ENCODE results near the gene NCDN. TPM values are rescaled to one million over a fixed set of nuclear protein-coding genes. Genes with fewer than 3 reads are reported as not detected.

Gene NCDN
- total RNA-seq, 1 experiment from 2014 or later, result 22.4 TPM

- Histone ChIP-seq H3K36me3 (peaks cover 8% of the 10 kb centered on the region; the same call in 1 of the 2 replicates), H3K27me3 (no peaks in the 10 kb centered on the region), H3K9me3 (no peaks in the 10 kb centered on the region), H3K4me3 (no peak overlapping the region)
- DNase-seq, result no peak
Measured at GRCh38 chr1:35592991-35593769, 35.6 kb downstream of the NCDN start.

- Histone ChIP-seq H3K27me3 (no peaks in the 10 kb centered on the region), H3K4me3 (no peak overlapping the region), H3K36me3 (peaks cover 9% of the 10 kb centered on the region), H3K9me3 (no peaks in the 10 kb centered on the region)
- no peak for DNase-seq
Measured at GRCh38 chr1:35594005-35594760, 36.6 kb downstream of the NCDN start.

- no peaks in the 10 kb centered on the region for H3K27me3 ChIP-seq
- no peak for DNase-seq
- no peaks in the 10 kb centered on the region for H3K9me3 ChIP-seq
- peaks cover 24% of the 10 kb centered on the region for H3K36me3 ChIP-seq
- no peak overlapping the region for H3K4me3 ChIP-seq
Measured at GRCh38 chr1:35595684-35596083, 38.1 kb downstream of the NCDN start.

GRCh38 chr1:35597870-35598269 is 40.3 kb downstream of the NCDN start:
- DNase-seq, result no peak
- H3K27me3 ChIP-seq, result no peaks in the 10 kb centered on the region
- no peaks in the 10 kb centered on the region for H3K9me3 ChIP-seq
- H3K36me3 ChIP-seq, result peaks cover 41% of the 10 kb centered on the region
- no peak overlapping the region for H3K4me3 ChIP-seq

GRCh38 chr1:35598895-35599294 is 41.3 kb downstream of the NCDN start:
- Histone ChIP-seq H3K4me3 (no peak overlapping the region), H3K9me3 (no peaks in the 10 kb centered on the region), H3K36me3 (peaks cover 50% of the 10 kb centered on the region), H3K27me3 (no peaks in the 10 kb centered on the region)
- DNase-seq, result no peak

GRCh38 chr1:35599411-35599810 is 41.8 kb downstream of the NCDN start:
- no peaks in the 10 kb centered on the region for H3K27me3 ChIP-seq
- no peak for DNase-seq
- peaks cover 55% of the 10 kb centered on the region for H3K36me3 ChIP-seq
- no peak overlapping the region for H3K4me3 ChIP-seq
- no peaks in the 10 kb centered on the region for H3K9me3 ChIP-seq

GRCh38 chr1:35600593-35600992 is 43.0 kb downstream of the NCDN start:
- Histone ChIP-seq H3K36me3 (peaks cover 65% of the 10 kb centered on the region), H3K27me3 (no peaks in the 10 kb centered on the region), H3K4me3 (no peak overlapping the region), H3K9me3 (no peaks in the 10 kb centered on the region)
- DNase-seq, result no peak

- DNase-seq, result no peak
- Histone ChIP-seq H3K27me3 (no peaks in the 10 kb centered on the region), H3K9me3 (no peaks in the 10 kb centered on the region)
Measured at GRCh38 chr1:35603468-35603867, 45.9 kb downstream of the NCDN start.

GRCh38 chr1:35603941-35604340 is 46.3 kb downstream of the NCDN start:
- Histone ChIP-seq H3K9me3 (no peaks in the 10 kb centered on the region), H3K4me3 (no peak overlapping the region), H3K27me3 (no peaks in the 10 kb centered on the region), H3K36me3 (peaks cover 90% of the 10 kb centered on the region)
- no peak for DNase-seq

More at GRCh38 chr1:35603468-35603867, 45.9 kb downstream of the NCDN start:
- Histone ChIP-seq H3K36me3 (peaks cover 85% of the 10 kb centered on the region), H3K4me3 (no peak overlapping the region)

- Histone ChIP-seq H3K27me3 (no peaks in the 10 kb centered on the region), H3K36me3 (peaks cover 90% of the 10 kb centered on the region), H3K9me3 (no peaks in the 10 kb centered on the region), H3K4me3 (no peak overlapping the region)
- no peak for DNase-seq
Measured at GRCh38 chr1:35605071-35605866, 47.7 kb downstream of the NCDN start.

GRCh38 chr1:35605867-35606182 is 48.2 kb downstream of the NCDN start:
- Histone ChIP-seq H3K4me3 (no peak overlapping the region), H3K36me3 (peaks cover 88% of the 10 kb centered on the region), H3K9me3 (no peaks in the 10 kb centered on the region), H3K27me3 (no peaks in the 10 kb centered on the region)
- DNase-seq, result no peak

- peaks cover 74% of the 10 kb centered on the region for H3K36me3 ChIP-seq
- no peaks in the 10 kb centered on the region for H3K27me3 ChIP-seq
Measured at GRCh38 chr1:35611655-35612054, 54.1 kb downstream of the NCDN start.

GRCh38 chr1:35615440-35615839 is 57.8 kb downstream of the NCDN start:
- Histone ChIP-seq H3K4me3 (no peak overlapping the region), H3K36me3 (peaks cover 74% of the 10 kb centered on the region), H3K9me3 (no peaks in the 10 kb centered on the region), H3K27me3 (no peaks in the 10 kb centered on the region)
- no peak for DNase-seq

More at GRCh38 chr1:35611655-35612054, 54.1 kb downstream of the NCDN start:
- no peak for DNase-seq
- no peak overlapping the region for H3K4me3 ChIP-seq
- H3K9me3 ChIP-seq, result no peaks in the 10 kb centered on the region

Other genes with a start within 250 kb of the NCDN start
- gene KIAA0319L, start 396 bp upstream of the NCDN start, total RNA-seq (2014; rRNA removed; shearing (Covaris generic); ENCODE audit: low replicate concordance), result 27.8 and 60.7 TPM in 2 replicates
- gene TFAP2E, start 15.5 kb downstream of the NCDN start, total RNA-seq (2014; rRNA removed; shearing (Covaris generic); ENCODE audit: low replicate concordance), result 0.26 TPM in 1 of 2 replicates, not detected in the other
- 109 and 114 TPM in 2 replicates for gene PSMB2, start 83.7 kb downstream of the NCDN start, total RNA-seq (2014; rRNA removed; shearing (Covaris generic); ENCODE audit: low replicate concordance)
- gene C1orf216, start 161.1 kb downstream of the NCDN start, total RNA-seq (2014; rRNA removed; shearing (Covaris generic); ENCODE audit: low replicate concordance), result 9.0 and 12.1 TPM in 2 replicates
- gene CLSPN, start 212.2 kb downstream of the NCDN start, total RNA-seq (2014; rRNA removed; shearing (Covaris generic); ENCODE audit: low replicate concordance), result 10.0 and 13.8 TPM in 2 replicates